Measurements from ENCODE around the gene RPL6. TPM values are rescaled to one million over a fixed set of nuclear protein-coding genes. Genes with fewer than 3 reads are reported as not detected.
"Not testable (repeated sequence)": the region's sequence is repeated elsewhere in the genome, so short reads cannot be mapped to it uniquely, and the experiment has no call there.

The RPL6 gene
- total RNA-seq, 6 donors from 2014 or later, result 540 to 983 (median 822) TPM

- peak; percentile 85 to 88 for ATAC-seq (ENCODE audit: low FRiP score in 2 of 2)
- DNase-seq, result peak in 1 of 2 donors; percentile 76
- Histone ChIP-seq H3K36me3 (no peaks in the 10 kb centered on the region), H3K27ac (peak overlapping the region; percentile 97 to 100 (median 99)), H3K4me1 (peaks cover 30 to 53% (median 32%) of the 10 kb centered on the region in 4 donors), H3K4me3 (peak overlapping the region; percentile 85 to 99 (median 88)), H3K9me3 (no peaks in the 10 kb centered on the region), H3K27me3 (no peaks in the 10 kb centered on the region)
- TF ChIP-seq POLR2AphosphoS5 (IDR thresholded peaks at IDR 0.05), result peak in 1 of 2 donors; percentile 30
- no peak for TF ChIP-seq EP300 (IDR thresholded peaks at IDR 0.05)
- no peak for TF ChIP-seq POLR2A (IDR thresholded peaks at IDR 0.05)
- TF ChIP-seq, protein P1, sequence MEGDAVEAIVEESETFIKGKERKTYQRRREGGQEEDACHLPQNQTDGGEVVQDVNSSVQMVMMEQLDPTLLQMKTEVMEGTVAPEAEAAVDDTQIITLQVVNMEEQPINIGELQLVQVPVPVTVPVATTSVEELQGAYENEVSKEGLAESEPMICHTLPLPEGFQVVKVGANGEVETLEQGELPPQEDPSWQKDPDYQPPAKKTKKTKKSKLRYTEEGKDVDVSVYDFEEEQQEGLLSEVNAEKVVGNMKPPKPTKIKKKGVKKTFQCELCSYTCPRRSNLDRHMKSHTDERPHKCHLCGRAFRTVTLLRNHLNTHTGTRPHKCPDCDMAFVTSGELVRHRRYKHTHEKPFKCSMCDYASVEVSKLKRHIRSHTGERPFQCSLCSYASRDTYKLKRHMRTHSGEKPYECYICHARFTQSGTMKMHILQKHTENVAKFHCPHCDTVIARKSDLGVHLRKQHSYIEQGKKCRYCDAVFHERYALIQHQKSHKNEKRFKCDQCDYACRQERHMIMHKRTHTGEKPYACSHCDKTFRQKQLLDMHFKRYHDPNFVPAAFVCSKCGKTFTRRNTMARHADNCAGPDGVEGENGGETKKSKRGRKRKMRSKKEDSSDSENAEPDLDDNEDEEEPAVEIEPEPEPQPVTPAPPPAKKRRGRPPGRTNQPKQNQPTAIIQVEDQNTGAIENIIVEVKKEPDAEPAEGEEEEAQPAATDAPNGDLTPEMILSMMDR (IDR thresholded peaks at IDR 0.05), result peak in 1 of 6 experiments; percentile 28
- WGBS, 2 donors, result 5 to 7% methylated on average over 15 to 27 of the region's 31 CpGs
These were observed 10.1 kb upstream of the RPL6 start for GRCh38 chr12:112419297-112420133.

DNA sequence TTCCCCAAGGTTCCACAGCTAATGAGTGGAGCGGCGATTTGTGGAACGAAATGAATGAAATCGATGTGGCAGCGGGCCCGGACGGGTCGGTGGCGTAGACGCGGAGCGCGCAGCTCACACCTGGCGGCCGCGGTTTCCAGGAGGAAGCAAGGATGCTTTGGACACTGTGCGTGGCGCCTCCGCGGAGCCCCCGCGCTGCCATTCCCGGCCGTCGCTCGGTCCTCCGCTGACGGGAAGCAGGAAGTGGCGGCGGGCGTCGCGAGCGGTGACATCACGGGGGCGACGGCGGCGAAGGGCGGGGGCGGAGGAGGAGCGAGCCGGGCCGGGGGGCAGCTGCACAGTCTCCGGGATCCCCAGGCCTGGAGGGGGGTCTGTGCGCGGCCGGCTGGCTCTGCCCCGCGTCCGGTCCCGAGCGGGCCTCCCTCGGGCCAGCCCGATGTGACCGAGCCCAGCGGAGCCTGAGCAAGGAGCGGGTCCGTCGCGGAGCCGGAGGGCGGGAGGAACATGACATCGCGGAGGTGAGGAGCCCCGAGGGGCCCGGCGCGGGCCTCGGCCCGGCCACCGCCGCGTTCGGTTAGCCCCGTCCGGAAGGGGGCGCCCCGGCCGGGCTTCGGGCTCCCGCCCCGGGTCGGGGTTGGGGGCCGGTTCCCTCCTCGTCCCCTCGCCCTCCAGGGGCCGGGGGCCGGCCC lies 9.3 kb upstream of the RPL6 start, which contains the start of gene PTPN11:
TSS of gene PTPN11 (plus strand) at position 340 of the 689 bp plus-strand sequence. CDS start at position 505, 165 bp downstream.
- WGBS, 2 donors, result 0 to 2% methylated on average over 11 to 60 of the region's 89 CpGs
- no peaks in the 10 kb centered on the region for H3K36me3 ChIP-seq
- peak within 1 kb of the TSS; percentile 85 to 99 (median 88) for H3K4me3 ChIP-seq
- H3K4me1 ChIP-seq, result peaks cover 30 to 47% (median 32%) of the 10 kb centered on the region in 4 donors
- no peaks in the 10 kb centered on the region for H3K9me3 ChIP-seq
- peak; percentile 92 to 98 for ATAC-seq (ENCODE audit: low FRiP score in 2 of 2)
- DNase-seq, result peak; percentile 88 to 99
- no peaks in the 10 kb centered on the region for H3K27me3 ChIP-seq
- H3K27ac ChIP-seq, result peak within 1 kb of the TSS; percentile 97 to 100 (median 99)
- TF ChIP-seq, protein P1 (IDR thresholded peaks at IDR 0.05), result peak in 5 of 6 experiments; percentile 22 to 64 (median 44)
- TF ChIP-seq POLR2AphosphoS5 (IDR thresholded peaks at IDR 0.05) (peak; percentile 98 to 99), POLR2A (IDR thresholded peaks at IDR 0.05) (peak; percentile 72 to 96 (median 87)), EP300 (IDR thresholded peaks at IDR 0.05) (peak in 2 of 4 donors; percentile 55 to 68)

DNA sequence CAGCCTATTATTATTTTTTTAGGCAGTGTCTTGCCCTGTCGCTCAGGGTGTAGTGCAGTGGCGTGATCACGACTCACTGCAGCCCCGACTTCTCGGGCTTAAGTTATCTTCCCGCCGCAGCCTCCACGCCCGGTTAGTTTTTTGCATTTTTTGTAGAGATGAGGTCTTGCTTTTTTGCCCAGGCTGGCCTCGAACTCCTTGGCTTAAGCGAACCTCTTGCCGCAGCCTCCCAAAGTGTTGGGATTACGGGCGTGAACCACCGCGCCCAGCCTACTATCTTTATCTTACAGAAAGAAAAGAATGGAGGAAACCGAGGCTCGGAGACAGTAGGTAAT lies 8.8 kb upstream of the RPL6 start:
- DNase-seq, result no peak
- WGBS, 2 donors, result 1 to 2% methylated on average over 18 of the region's 18 CpGs
- peak overlapping the region; percentile 85 to 99 (median 88) for H3K4me3 ChIP-seq
- H3K27ac ChIP-seq, result peak overlapping the region; percentile 97 to 100 (median 99)
- no peaks in the 10 kb centered on the region for H3K36me3 ChIP-seq
- H3K9me3 ChIP-seq, result no peaks in the 10 kb centered on the region
- H3K4me1 ChIP-seq, result peaks cover 30 to 47% (median 32%) of the 10 kb centered on the region in 4 donors
- TF ChIP-seq POLR2A (IDR thresholded peaks at IDR 0.05), result no peak
- TF ChIP-seq POLR2AphosphoS5 (IDR thresholded peaks at IDR 0.05), result no peak
- TF ChIP-seq, protein P1 (IDR thresholded peaks at IDR 0.05), result no peak
- TF ChIP-seq EP300 (IDR thresholded peaks at IDR 0.05), result no peak
- ATAC-seq (ENCODE audit: low FRiP score in 2 of 2), result no peak
- no peaks in the 10 kb centered on the region for H3K27me3 ChIP-seq

GRCh38 chr12:112415457-112415856 lies 6.1 kb upstream of the RPL6 start:
- not testable (repeated sequence) for H3K27ac ChIP-seq; H3K9me3 ChIP-seq; H3K36me3 ChIP-seq; H3K27me3 ChIP-seq; ATAC-seq (ENCODE audit: low FRiP score in 2 of 2); DNase-seq; H3K4me3 ChIP-seq
- peaks cover 16 to 26% (median 18%) of the 10 kb centered on the region in 4 donors for H3K4me1 ChIP-seq
- WGBS, 2 donors, result 82 to 84% methylated on average over 4 of the region's 4 CpGs
